Body of pancreas (tissue), 4 donors: Measurements from ENCODE around the gene ACAP3. TPM values are rescaled to one million over a fixed set of nuclear protein-coding genes. Genes with fewer than 3 reads are reported as not detected.

Source experiments
- ATAC-seq: fragments of 150-250 bp; one replicate; pipeline ENCODE4 v1.9.1; 2016
- DNase-seq, 4 donors: peaks; one replicate each; pipeline ENCODE4 v3.0.0-alpha.2; 2019
- H3K27ac ChIP-seq, 4 donors: fragments of 200-600 bp; sonication (generic); 1 replicate in 3 of 4; 2 replicates in 1 of 4; pipeline versions ENCODE4 v1.5.1 to v1.6.1; 2016 to 2019; ENCODE audit warnings: mild to moderate bottlenecking in 1 of 4, mixed read lengths in 1 of 4, moderate library complexity in 1 of 4
- H3K27me3 ChIP-seq, 2 donors: fragments of 200-600 bp; sonication (generic); one replicate each; pipeline ENCODE4 v1.6.0; 2016; ENCODE audit warnings: mild to moderate bottlenecking in 1 of 2
- H3K36me3 ChIP-seq, 2 donors: fragments of 200-600 bp; sonication (generic); replicated peaks in 1 of 2; 2 replicates each; pipeline ENCODE4 v1.5.1; 2016; ENCODE audit warnings: low read depth in 2 of 2; ENCODE audit not compliant: insufficient read depth in 1 of 2
- H3K4me1 ChIP-seq: fragments of 200-600 bp; sonication (generic); one replicate; pipeline ENCODE4 v1.6.0; 2016
- H3K4me3 ChIP-seq, 2 donors: fragments of 200-600 bp; sonication (generic); 1 replicate in 1 of 2; 2 replicates in 1 of 2; pipeline ENCODE4 v1.5.1; 2016 to 2019
- H3K9me3 ChIP-seq, 3 donors: fragments of 200-600 bp; sonication (generic); 1 replicate in 2 of 3; 2 replicates in 1 of 3; pipeline ENCODE4 v1.5.1; 2016
- POLR2A ChIP-seq, 3 donors: fragments of 450-650 bp; IDR thresholded peaks; one replicate each; pipeline ENCODE4 v1.6.1; 2016; ENCODE audit warnings: antibody characterized with exemption in 3 of 3, mild to moderate bottlenecking in 2 of 3
- WGBS, 2 donors: methylation state at CpG; one replicate each; pipeline ENCODE4 v1.1.5; 2017; 5-methylcytosine and 5-hydroxymethylcytosine counted together
- intact Hi-C: fragments of 100-400 bp; cut with DNase I; formaldehyde crosslinking; loops from one replicate; pipeline ENCODE4 v1.15.1; 2023
- total RNA-seq, 2 donors: library from RNA; depleted of rRNA; stranded (reverse); fragments of >200 nt; gene quantifications; one replicate each; pipeline ENCODE4 v1.1.0, GENCODE V29; 2016
- TF ChIP-seq, protein P1 (sequence below), 7 experiments: fragments of 450-650 bp in 4 of 7; fragments of 200-600 bp in 3 of 7; sonication (generic) in 3 of 7; IDR thresholded peaks; one replicate each; pipeline ENCODE4 v1.5.1; 2016 to 2019; ENCODE audit warnings: antibody characterized with exemption in 7 of 7

Gene ACAP3
- total RNA-seq, 2 donors from 2014 or later = 37.9 to 53.7 TPM

- H3K4me1 ChIP-seq = peaks cover 14% of the 10 kb centered on the region
- no peaks in the 10 kb centered on the region for H3K9me3 ChIP-seq
- DNase-seq (no peak), ATAC-seq (no peak)
- intact Hi-C loops = no loop called here
- no peaks in the 10 kb centered on the region for H3K36me3 ChIP-seq
- H3K27ac ChIP-seq = no peak overlapping the region
- TF ChIP-seq POLR2A (IDR thresholded peaks at IDR 0.05) = no peak
- TF ChIP-seq, protein P1, sequence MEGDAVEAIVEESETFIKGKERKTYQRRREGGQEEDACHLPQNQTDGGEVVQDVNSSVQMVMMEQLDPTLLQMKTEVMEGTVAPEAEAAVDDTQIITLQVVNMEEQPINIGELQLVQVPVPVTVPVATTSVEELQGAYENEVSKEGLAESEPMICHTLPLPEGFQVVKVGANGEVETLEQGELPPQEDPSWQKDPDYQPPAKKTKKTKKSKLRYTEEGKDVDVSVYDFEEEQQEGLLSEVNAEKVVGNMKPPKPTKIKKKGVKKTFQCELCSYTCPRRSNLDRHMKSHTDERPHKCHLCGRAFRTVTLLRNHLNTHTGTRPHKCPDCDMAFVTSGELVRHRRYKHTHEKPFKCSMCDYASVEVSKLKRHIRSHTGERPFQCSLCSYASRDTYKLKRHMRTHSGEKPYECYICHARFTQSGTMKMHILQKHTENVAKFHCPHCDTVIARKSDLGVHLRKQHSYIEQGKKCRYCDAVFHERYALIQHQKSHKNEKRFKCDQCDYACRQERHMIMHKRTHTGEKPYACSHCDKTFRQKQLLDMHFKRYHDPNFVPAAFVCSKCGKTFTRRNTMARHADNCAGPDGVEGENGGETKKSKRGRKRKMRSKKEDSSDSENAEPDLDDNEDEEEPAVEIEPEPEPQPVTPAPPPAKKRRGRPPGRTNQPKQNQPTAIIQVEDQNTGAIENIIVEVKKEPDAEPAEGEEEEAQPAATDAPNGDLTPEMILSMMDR (IDR thresholded peaks at IDR 0.05) = no peak
- H3K4me3 ChIP-seq = no peak overlapping the region
- WGBS, 2 donors = 56% methylated on average over 45 of the region's 50 CpGs; no CpG with 5 or more reads in 1 of the 2 donors
- H3K27me3 ChIP-seq = peaks cover 0 to 8% of the 10 kb centered on the region in 2 donors
These were observed 21.1 kb downstream of the ACAP3 start for GRCh38 chr1:1286313-1287261.

DNA sequence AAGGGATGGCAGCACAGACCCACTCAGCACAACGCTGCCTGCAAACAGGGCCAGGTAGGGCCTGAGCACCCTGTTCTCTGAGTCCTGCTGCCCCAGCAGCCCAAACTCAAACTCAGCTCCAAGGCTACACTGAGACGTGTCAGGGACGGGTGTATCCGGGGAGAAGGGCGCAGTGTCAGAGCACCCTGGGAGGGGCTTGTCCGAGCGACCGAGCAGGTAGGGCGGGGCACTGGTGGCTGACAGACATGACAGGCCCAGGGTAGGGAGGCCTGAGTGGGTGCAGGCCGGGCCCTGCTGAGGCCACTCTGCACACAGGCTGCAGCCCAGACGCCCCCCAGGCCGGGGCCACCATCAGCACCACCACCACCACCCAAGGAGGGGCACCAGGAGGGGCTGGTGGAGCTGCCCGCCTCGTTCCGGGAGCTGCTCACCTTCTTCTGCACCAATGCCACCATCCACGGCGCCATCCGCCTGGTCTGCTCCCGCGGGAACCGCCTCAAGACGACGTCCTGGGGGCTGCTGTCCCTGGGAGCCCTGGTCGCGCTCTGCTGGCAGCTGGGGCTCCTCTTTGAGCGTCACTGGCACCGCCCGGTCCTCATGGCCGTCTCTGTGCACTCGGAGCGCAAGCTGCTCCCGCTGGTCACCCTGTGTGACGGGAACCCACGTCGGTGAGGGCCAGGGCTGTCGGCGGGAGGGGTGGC lies 22.0 kb downstream of the ACAP3 start:
- no peak for ATAC-seq
- 61 to 80% methylated on average over 5 to 30 of the region's 37 CpGs for WGBS, 2 donors
- no peak for TF ChIP-seq POLR2A (IDR thresholded peaks at IDR 0.05)
- TF ChIP-seq, protein P1 (IDR thresholded peaks at IDR 0.05) = no peak
- no peaks in the 10 kb centered on the region for H3K9me3 ChIP-seq
- no peaks in the 10 kb centered on the region for H3K36me3 ChIP-seq
- intact Hi-C loops = no loop called here
- peaks cover 14% of the 10 kb centered on the region for H3K4me1 ChIP-seq
- H3K27me3 ChIP-seq = peaks cover 0 to 8% of the 10 kb centered on the region in 2 donors
- DNase-seq = peak in 1 of 4 donors; percentile 11
- no peak overlapping the region for H3K4me3 ChIP-seq
- H3K27ac ChIP-seq = no peak overlapping the region

- Histone ChIP-seq H3K27ac (no peak overlapping the region), H3K9me3 (no peaks in the 10 kb centered on the region), H3K4me3 (no peak overlapping the region), H3K27me3 (peaks cover 0 to 8% of the 10 kb centered on the region in 2 donors), H3K4me1 (peaks cover 14% of the 10 kb centered on the region), H3K36me3 (no peaks in the 10 kb centered on the region)
- TF ChIP-seq, protein P1 (IDR thresholded peaks at IDR 0.05) = no peak
- intact Hi-C loops = no loop called here
- ATAC-seq = no peak
- no peak for DNase-seq
- WGBS, 2 donors = 89 to 100% methylated on average over 2 to 20 of the region's 22 CpGs
These were observed 22.6 kb downstream of the ACAP3 start for GRCh38 chr1:1285102-1285571.

- no peak for ATAC-seq
- H3K4me1 ChIP-seq = peaks cover 14% of the 10 kb centered on the region
- H3K27ac ChIP-seq = no peak overlapping the region
- 57 to 79% methylated on average over 12 to 24 of the region's 32 CpGs for WGBS, 2 donors
- DNase-seq = no peak
- H3K27me3 ChIP-seq = peaks cover 0 to 8% of the 10 kb centered on the region in 2 donors
- no peaks in the 10 kb centered on the region for H3K36me3 ChIP-seq
- intact Hi-C loops = no loop called here
- no peak overlapping the region for H3K4me3 ChIP-seq
- no peaks in the 10 kb centered on the region for H3K9me3 ChIP-seq
- no peak for TF ChIP-seq POLR2A (IDR thresholded peaks at IDR 0.05)
- TF ChIP-seq, protein P1 (IDR thresholded peaks at IDR 0.05) = no peak
These were observed 23.3 kb downstream of the ACAP3 start for GRCh38 chr1:1284221-1285101.
